Ishikawa (cell line): ENCODE measurements around the gene POLDIP2.

Experiments used
- NFIC ChIP-seq: IDR thresholded peaks from 2 replicates; pipeline ENCODE4 v1.6.1; 2012
- REST ChIP-seq: IDR thresholded peaks from 2 replicates; pipeline ENCODE4 v1.6.1; 2012; ENCODE audit warnings: low read depth, mild to moderate bottlenecking

GRCh38 chr17:28324781-28325180 lies 32.5 kb downstream of the POLDIP2 start:
- TF ChIP-seq NFIC (no peak), REST (no peak)
